ENCODE data around the gene CCNI.

The CCNI gene

DNA sequence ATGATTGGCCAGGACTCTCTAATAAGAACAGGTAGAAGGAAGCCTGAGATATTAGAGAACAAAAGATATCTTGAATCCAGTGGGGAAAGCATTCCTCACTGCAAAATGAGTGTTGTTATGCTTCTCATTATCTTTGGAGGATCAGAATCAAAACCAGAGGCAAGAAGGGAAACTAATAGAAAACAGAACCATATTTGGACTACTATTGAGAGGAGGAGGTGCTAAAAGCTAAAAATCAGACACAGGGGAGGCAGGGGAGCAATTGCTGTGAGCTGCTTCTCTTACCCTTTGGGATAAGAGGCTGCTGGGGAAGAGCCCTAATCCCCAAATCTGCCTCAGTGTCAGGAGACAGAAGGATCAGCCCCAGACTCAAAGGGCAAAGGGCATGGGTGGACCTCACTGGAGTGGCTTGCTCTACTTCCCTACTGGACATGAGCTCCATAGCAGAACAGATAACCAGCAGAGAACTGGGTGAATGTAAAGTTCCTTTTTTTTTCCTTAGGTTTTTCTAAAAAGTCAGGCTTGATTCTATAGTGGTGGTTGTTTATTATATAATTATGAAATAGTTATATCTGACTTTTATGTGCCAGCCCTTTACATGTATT lies 66.2 kb downstream of the CCNI start:
- DNase-seq (ENCODE audit: low read depth) = no peak
- no peak overlapping the region for H3K4me3 ChIP-seq (ENCODE audit: low read depth, low read length)
- TF ChIP-seq POLR2A (IDR thresholded peaks at IDR 0.05; ENCODE audit: extremely low read depth, insufficient read length) = no peak
- TF ChIP-seq, protein P1, sequence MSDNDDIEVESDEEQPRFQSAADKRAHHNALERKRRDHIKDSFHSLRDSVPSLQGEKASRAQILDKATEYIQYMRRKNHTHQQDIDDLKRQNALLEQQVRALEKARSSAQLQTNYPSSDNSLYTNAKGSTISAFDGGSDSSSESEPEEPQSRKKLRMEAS (IDR thresholded peaks at IDR 0.05; ENCODE audit: low read depth, low read length) = no peak
- TF ChIP-seq, protein P2, sequence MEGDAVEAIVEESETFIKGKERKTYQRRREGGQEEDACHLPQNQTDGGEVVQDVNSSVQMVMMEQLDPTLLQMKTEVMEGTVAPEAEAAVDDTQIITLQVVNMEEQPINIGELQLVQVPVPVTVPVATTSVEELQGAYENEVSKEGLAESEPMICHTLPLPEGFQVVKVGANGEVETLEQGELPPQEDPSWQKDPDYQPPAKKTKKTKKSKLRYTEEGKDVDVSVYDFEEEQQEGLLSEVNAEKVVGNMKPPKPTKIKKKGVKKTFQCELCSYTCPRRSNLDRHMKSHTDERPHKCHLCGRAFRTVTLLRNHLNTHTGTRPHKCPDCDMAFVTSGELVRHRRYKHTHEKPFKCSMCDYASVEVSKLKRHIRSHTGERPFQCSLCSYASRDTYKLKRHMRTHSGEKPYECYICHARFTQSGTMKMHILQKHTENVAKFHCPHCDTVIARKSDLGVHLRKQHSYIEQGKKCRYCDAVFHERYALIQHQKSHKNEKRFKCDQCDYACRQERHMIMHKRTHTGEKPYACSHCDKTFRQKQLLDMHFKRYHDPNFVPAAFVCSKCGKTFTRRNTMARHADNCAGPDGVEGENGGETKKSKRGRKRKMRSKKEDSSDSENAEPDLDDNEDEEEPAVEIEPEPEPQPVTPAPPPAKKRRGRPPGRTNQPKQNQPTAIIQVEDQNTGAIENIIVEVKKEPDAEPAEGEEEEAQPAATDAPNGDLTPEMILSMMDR (IDR thresholded peaks at IDR 0.05; ENCODE audit: low read depth, low read length) = no peak
- no peak for TF ChIP-seq MYC (IDR thresholded peaks at IDR 0.05; ENCODE audit: low read depth, low read length)

DNA sequence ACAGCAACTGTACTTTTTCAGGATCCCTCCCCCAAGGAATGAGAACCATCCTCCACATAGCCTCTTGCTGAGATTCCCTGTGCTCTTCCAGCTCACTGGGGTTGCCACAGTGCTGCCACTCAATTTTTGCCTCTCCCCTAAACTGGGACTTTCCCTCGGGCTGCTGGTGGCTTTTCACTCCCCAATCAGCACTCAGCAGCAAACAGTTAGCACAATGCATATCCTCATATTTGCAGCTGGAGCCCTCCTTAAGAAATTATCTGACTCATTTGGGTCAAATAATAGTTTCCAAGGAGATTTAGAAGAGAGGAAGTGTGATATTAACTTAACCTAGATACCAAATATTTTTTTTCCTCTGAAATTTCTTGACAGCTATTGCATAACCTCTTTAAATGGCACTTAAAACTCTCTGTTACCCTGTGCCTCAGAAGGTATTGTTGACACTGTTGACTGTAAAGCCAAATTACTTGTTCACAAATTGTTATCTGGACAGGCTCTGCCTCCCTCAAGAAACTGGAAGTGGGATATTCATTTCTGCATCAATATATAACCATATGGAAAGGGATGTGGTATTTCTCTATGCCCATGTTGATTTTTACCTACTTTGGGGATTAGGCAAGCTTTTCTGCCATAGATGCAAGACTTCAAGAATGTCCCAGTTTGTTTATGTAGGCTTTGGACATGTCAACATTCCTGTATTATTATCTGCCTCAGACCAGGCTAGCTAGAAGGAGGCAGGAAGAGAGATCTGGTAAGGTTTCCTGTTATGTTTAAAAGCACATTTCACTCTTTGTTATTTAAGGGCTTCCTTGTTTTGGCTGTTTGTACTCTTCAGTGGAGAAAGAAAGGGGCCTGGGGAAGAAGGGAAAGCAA lies 68.2 kb downstream of the CCNI start:
- no peak for DNase-seq (ENCODE audit: low read depth)
- H3K4me3 ChIP-seq (ENCODE audit: low read depth, low read length) = no peak overlapping the region
- TF ChIP-seq, protein P1 (IDR thresholded peaks at IDR 0.05; ENCODE audit: low read depth, low read length) = no peak
- TF ChIP-seq, protein P2 (IDR thresholded peaks at IDR 0.05; ENCODE audit: low read depth, low read length) = no peak
- TF ChIP-seq MYC (IDR thresholded peaks at IDR 0.05; ENCODE audit: low read depth, low read length) = no peak
- no peak for TF ChIP-seq POLR2A (IDR thresholded peaks at IDR 0.05; ENCODE audit: extremely low read depth, insufficient read length)

DNA sequence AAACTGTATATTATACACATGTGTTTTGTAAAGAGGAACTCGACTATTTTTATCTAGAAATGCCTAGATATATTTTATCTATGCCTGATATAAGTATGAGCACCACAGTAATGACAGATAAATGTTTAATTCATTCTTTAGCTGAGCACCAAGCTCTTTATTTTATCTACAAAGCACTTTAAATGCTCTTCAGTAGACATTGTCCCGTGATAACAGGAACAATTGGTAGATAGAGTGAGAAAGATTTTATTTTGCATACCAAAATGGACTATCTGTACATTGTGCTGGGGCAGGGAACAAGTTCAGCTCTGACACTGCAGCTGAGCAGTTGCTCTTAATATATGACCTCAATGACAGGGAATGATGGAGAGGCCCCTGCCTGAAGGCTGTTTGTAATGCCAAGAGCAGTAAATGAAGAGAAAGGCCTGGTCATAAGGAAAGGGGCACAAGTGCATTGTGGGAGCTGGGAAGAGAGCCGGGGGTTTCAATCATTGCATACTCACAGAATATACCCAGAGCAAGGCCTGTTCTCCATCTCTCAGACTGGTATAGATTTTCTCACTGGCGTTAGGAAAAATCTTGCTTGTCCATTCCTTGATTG lies 68.9 kb downstream of the CCNI start:
- TF ChIP-seq, protein P1 (IDR thresholded peaks at IDR 0.05; ENCODE audit: low read depth, low read length) = no peak
- TF ChIP-seq, protein P2 (IDR thresholded peaks at IDR 0.05; ENCODE audit: low read depth, low read length) = no peak
- TF ChIP-seq POLR2A (IDR thresholded peaks at IDR 0.05; ENCODE audit: extremely low read depth, insufficient read length) (no peak), MYC (IDR thresholded peaks at IDR 0.05; ENCODE audit: low read depth, low read length) (no peak)
- H3K4me3 ChIP-seq (ENCODE audit: low read depth, low read length) = no peak overlapping the region

DNA sequence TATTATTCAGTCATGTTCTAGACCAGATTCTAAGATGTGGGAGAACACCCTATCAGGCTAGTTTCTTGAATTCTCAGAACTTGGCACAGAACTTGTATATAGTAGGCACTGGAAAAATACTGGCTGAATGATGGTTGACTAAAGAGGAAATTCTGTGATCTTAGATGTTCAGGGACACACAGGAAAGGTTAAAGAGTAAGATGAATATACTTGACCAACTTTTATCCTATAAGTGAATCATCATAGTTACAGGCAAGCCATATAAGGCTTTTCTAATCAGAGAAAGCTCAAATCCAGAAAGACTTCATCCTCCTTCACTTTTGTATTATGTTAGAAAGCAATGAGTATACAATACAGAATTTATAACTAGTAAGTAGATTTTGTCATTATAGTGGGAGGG lies 72.4 kb downstream of the CCNI start:
- H3K4me3 ChIP-seq (ENCODE audit: low read depth, low read length) = no peak overlapping the region
- no peak for TF ChIP-seq POLR2A (IDR thresholded peaks at IDR 0.05; ENCODE audit: extremely low read depth, insufficient read length)
- TF ChIP-seq, protein P2 (IDR thresholded peaks at IDR 0.05; ENCODE audit: low read depth, low read length) = no peak
- TF ChIP-seq, protein P1 (IDR thresholded peaks at IDR 0.05; ENCODE audit: low read depth, low read length) = no peak
- TF ChIP-seq MYC (IDR thresholded peaks at IDR 0.05; ENCODE audit: low read depth, low read length) = no peak
- no peak for DNase-seq (ENCODE audit: low read depth)

More for the DNA sequence above, 68.9 kb downstream of the CCNI start:
- no peak for DNase-seq (ENCODE audit: low read depth)

DNA sequence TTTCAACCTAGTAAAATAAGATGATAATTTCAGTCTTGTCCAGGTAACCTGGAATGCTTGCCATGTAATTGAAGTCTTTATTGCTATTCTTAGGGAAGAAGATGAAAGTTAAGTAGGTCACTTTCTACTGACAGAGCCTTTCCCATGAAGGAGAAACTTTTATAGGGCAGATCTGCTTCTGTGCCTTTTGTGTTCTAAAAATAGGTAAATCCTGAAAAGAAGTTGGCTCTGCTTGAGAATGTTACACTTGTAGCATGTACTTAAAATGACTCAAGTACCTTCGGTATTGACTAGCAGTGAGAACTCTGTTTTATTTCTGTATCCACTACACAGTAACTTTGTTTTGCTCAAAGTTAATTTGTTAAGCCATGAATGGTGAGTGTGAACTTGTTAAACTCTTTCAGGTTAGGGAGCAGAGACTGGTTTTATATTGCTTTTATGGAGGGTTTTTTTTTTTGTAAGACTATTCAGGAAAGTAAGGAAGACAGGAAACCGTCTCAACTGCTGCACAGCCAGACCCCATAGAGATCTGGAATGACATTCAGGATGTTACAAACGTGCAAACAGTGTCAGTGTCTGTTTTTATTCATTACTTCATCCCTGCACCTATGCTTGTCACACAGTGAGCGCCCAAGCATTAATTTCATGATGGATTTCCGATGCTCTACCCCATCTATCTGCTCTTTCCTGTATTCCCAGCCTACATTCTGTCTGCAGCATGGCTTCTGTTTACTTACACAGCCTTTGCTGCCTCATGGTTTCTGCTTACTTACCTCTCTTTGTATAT lies 73.3 kb downstream of the CCNI start:
- H3K4me3 ChIP-seq (ENCODE audit: low read depth, low read length) = no peak overlapping the region
- TF ChIP-seq POLR2A (IDR thresholded peaks at IDR 0.05; ENCODE audit: extremely low read depth, insufficient read length) = no peak
- TF ChIP-seq, protein P2 (IDR thresholded peaks at IDR 0.05; ENCODE audit: low read depth, low read length) = no peak
- TF ChIP-seq, protein P1 (IDR thresholded peaks at IDR 0.05; ENCODE audit: low read depth, low read length) = no peak
- TF ChIP-seq MYC (IDR thresholded peaks at IDR 0.05; ENCODE audit: low read depth, low read length) = no peak
- no peak for DNase-seq (ENCODE audit: low read depth)

Data from NB4 (cell line).